HPDE6-E6E7 (cell line): ENCODE measurements around the gene GCG.

Source experiments
- DNase-seq: peaks from one replicate; pipeline ENCODE4 v3.0.0; 2011; ENCODE audit warnings: missing footprints; ENCODE audit errors: extremely low spot score

GCG gene

GRCh38 chr2:162149940-162150339 lies 2.1 kb downstream of the GCG start:
- DNase-seq: no peak

GRCh38 chr2:162149466-162149865 lies 2.6 kb downstream of the GCG start:
- DNase-seq: no peak

GRCh38 chr2:162148956-162149355 lies 3.1 kb downstream of the GCG start:
- DNase-seq: no peak

GRCh38 chr2:162143969-162144368 lies 8.1 kb downstream of the GCG start:
- no peak for DNase-seq

- no peak for DNase-seq
These were observed 13.7 kb downstream of the GCG start for GRCh38 chr2:162138310-162138709.

GRCh38 chr2:162127422-162127821 lies 24.6 kb downstream of the GCG start:
- no peak for DNase-seq

DNA sequence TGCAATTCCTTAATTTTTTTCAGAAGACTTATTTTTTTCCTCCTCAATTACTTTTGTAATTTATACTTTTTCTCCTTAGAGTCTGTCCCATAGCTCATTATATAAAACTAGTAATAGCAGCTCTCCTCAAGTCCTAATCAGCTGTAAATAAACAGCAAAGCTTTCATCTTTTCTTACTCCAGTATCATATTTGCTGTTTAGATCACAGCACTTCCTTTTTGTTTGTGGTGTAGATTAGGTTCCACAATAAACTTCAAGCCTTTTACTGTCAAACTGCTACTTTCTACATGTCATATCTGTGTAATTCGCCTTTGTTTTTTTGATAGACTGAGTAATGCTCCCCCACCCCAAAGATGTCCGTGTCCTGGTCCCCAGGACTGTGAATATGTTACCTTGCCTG lies 25.5 kb downstream of the GCG start:
- no peak for DNase-seq

DNA sequence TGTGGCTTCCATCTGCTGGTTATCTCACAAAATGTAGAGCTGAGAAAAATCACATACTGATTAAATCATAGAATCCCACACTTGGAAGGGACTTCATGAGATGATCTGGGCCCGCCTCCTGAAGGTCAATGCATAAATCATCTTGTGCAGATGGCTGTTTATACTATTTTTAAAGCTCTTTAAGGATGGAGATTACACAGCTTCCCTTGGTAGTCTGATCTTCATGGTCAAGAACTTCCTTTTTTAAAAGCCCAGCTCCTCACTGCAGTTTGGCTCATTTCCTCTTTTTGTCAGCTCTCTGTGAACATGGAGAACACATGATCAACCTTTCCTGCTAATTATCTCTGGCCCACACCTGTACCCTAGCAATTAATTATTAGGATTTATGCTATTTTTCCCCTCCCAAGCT lies 25.9 kb downstream of the GCG start:
- no peak for DNase-seq

- no peak for DNase-seq
These were observed 26.9 kb downstream of the GCG start for GRCh38 chr2:162125138-162125537.

DNA sequence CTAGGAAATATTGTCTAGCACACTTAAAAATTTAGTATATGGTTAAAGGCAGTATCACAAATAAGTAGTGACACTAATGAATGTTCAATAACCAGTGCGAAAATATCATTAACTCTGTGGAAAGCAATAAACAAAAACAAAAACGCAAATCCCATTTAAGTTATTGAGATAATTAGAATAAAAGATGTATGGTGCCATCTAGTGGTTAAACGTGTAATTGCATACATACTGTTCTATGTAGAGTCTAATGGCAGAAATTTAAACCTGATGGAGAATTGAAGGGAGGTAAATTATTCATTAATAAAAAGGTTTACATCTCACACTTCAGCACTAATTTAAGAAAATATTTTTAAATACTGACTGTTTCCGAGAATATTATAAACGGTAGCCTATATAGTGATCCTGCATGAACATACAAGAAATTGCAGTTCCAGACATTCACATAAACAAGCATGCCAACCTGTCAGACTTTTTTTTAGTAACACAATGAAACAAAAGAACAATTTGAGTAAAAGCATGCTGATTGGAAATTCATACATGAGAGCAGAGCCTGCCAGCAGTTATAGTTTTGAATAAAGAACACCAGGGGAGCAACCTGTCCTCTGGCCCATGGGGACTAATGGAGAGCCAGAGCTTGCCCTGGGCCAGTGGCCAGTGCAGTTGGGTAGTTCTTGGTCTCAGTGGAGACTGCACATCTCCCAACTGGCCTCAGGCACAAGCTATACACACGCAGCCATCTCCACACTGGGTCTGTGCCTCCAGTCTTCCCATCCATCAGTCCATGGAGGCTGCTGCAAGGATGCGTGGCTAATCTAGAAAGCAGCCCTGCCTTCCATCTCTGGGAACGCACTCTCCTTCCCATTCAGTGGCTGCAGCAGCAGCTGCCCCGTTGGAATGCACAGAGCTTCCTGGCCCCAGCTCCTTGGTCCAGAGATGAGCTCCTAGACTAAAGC lies 28.0 kb downstream of the GCG start:
- DNase-seq: no peak

GRCh38 chr2:162118166-162119031 lies 33.6 kb downstream of the GCG start:
- DNase-seq: peak; percentile 61

DNA sequence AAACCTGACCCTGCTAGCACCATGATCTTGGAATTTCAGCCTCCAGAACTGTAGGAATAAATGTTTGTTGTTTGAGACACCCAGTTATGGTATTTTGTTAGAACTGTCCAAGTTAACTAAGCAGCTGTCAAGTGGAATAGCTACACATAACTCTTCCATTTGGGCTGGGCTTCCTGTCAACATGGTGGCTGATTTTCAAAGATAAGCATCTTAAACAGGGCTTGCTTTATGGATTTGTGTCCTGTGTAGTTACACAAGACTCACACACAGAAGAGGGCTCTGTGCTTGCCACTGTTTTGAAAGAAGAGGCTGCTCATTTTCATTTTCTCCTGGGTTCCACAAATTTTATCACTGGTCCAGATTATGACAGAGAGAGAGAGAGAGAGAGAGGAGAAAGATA lies 35.7 kb downstream of the GCG start:
- DNase-seq: no peak

DNA sequence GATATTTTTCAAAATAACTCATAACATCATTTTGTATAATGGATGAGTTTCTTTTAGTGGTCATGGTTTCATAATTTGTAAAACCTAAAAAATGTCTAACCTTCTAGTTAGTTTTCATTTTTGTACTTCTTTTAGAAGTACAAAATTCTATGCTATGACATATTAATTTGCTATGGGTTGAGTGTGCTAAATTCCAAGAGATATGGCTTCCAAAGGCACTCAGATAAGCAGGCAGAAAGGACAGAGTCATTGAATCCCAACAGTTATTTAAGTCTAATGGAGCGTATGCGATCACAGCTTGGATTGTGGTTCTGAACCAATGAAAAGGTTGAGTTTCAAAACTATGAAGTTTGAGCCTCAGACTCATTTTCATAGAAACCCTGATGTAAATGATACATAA lies 37.0 kb downstream of the GCG start:
- DNase-seq: no peak

- DNase-seq: no peak
These were observed 37.8 kb downstream of the GCG start for GRCh38 chr2:162114271-162114670.

- DNase-seq: no peak
These were observed 38.3 kb downstream of the GCG start for GRCh38 chr2:162113776-162114168.

DNA sequence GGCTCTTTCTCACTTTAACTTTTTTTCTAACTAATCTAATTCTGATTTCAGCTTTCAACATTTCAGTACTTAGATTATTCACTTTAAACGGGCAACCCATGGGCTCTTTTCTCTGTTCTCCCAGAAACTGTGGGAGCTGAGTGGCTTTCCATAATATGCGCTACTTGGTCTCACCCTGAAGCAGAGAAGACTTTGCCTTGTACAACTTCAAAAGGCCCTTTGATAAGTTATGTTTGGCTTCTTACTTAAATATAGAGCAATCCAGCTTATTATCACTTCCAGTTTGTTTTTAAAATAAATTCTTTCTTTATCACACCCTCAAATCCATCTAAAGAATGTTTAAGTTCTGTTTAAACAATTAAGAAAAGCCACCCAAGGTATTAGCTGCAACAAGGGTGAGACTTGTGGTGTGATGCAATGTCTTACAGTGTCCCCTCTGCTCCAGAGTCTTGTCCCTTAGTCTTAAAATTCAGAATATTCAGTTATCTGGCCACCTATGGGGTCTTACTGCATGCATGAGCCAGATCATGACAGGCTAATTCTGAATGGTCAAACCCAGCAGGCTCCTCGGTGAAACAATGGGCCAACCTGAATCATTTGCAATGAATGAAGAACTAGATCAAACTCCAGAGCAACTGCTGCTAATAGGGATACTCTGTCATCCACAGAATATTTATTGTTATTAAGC lies 38.8 kb downstream of the GCG start:
- DNase-seq: no peak

- no peak for DNase-seq
These were observed 39.8 kb downstream of the GCG start for GRCh38 chr2:162111958-162112850.

DNA sequence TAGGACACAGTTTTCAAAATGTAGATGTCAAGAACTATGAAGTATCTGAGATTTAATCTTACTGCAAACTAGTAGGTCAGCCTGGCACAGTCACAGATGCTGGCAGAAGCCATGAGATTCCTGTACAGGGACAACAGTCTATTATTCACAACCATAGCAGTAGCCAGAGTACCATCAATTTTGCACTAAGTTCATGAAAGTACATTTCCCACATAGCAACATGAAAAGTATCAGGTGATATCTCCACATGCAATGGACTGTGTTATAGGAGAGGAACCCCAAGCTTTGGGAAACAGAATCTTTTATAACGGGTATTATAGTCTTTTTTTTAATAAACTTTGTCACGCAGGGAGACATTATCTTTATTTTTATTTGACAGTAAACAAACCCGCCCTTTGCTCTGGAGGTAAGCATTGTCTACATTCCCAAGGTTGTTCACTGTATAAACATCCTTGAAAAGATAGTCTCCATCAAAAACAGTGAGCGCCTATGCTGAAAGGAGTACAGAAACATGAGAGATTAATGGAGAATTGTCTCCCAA lies 44.6 kb downstream of the GCG start:
- no peak for DNase-seq

DNA sequence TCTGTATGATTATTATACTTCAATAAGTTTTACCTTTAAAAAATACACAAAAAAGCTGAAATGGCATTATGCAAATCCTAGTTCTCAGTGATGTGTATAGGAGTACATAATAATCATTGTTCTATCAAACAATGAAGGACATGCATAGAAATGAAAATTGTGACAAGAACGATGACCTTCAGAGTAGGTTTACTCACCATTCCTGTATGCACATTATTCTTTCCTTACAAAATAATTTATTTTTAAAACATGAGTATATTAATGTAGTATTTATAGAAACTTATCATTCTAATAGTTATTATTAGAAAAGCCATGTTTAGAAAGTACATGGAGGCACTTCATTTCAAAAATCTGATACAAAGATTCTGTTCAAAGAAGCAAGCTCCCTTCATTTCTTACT lies 45.3 kb downstream of the GCG start:
- no peak for DNase-seq

DNA sequence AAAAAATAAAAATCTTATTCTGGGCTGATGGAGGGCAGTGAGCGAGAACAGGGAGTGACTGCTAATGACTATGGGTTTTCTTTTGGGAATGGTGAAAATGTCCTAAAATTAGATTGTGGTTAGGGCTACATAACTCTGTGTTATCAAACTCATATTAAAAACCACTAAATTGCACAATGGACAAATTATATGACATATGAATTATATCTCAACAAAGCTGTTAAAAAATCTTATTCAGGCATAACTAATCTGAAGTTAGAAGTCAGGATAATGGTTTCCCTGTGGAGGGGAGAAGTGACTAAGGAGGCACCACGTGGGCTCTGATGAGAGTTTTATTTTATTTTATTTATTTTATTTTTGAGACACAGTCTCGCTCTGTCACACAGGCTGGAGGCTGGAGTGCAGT lies 45.9 kb downstream of the GCG start:
- DNase-seq: no peak
